Central memory CD8-positive, alpha-beta T cell (primary cell): Measurements from ENCODE around the gene FRY.

ENCODE experiments used
- ATAC-seq: fragments of 150-1000 bp; cut with Tn5 transposase; replicated peaks from 2 replicates; pipeline ENCODE4 v1.10.0; 2022; ENCODE audit warnings: mild to moderate bottlenecking, moderate FRiP score, moderate number of reproducible peaks; ENCODE audit not compliant: poor library complexity, severe bottlenecking; ENCODE audit errors: extremely low read depth
- DNase-seq, 2 donors: peaks; one replicate each; pipeline ENCODE4 v3.0.0; 2021; ENCODE audit warnings: low spot score in 2 of 2
- H3K27ac Mint-ChIP-seq: one replicate; pipeline ENCODE4 v1.8.0; 2022; ENCODE audit warnings: low read depth, mild to moderate bottlenecking, moderate library complexity, mixed read lengths
- H3K27me3 Mint-ChIP-seq: one replicate; pipeline ENCODE4 v1.8.0; 2022; ENCODE audit warnings: mixed read lengths
- H3K36me3 Mint-ChIP-seq: one replicate; pipeline ENCODE4 v1.8.0; 2022; ENCODE audit warnings: mild to moderate bottlenecking, moderate library complexity, mixed read lengths; ENCODE audit not compliant: insufficient read depth
- H3K4me1 Mint-ChIP-seq: one replicate; pipeline ENCODE4 v1.8.0; 2022; ENCODE audit warnings: mixed read lengths
- H3K4me3 Mint-ChIP-seq: one replicate; pipeline ENCODE4 v1.8.0; 2022; ENCODE audit warnings: mild to moderate bottlenecking, moderate library complexity, mixed read lengths
- H3K9me3 Mint-ChIP-seq: one replicate; pipeline ENCODE4 v1.8.0; 2022; ENCODE audit warnings: mixed read lengths

Gene FRY

DNA sequence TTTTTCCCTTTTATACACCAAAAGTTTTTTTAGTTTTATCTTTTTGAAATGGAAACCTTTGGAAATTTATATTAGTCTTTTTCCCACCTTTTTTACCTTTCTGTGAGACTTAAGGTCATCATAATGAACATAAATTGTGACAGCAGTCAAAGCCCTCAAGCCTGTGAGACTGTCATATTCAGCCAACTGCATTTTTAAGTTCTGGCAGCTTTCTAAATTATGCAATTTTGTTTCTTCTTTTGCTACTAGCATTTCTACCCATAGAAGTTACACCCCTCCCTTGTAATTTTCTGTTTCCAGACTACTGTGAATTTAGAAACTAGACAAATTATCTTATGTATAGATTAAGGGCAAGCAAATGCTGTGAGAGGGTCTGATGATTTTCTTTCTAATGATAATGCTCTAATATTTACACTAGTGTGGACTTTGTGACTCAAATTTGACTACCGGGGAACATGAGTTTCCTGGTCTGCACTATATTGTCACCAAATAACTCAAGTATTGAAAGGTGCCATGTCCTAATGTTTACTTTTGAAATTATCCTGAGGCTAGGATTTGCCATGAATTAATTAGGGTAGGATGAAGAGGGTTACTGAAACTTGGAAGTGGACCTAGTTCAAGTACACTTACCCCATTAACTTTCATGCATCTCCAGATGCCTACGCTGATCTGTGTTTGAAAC lies 43.7 kb downstream of the FRY start:
- ATAC-seq = no peak
- Mint-ChIP-seq H3K27ac (no peak overlapping the region), H3K4me3 (no peak overlapping the region), H3K9me3 (no peaks in the 10 kb centered on the region), H3K27me3 (peaks cover 41% of the 10 kb centered on the region), H3K36me3 (no peaks in the 10 kb centered on the region), H3K4me1 (no peaks in the 10 kb centered on the region)
- no peak for DNase-seq

DNA sequence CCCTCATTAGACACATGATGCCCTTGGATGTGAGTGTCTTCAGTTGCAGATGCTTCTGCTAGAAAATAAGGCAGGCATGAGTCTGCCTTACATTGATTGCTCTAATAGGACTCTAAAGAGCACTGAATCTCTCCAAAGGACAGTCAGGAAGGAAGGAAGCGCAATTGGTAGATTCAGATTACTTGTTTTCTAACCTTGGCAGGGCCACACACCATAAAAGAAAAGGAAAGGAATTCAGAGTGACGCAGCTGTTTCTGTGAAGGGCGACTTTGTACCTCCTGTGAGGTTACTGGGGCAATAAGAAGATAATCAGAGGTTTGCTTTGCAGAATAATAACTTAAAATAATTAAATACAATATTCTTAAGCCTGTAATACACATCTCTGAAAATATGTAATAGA lies 48.0 kb downstream of the FRY start:
- Mint-ChIP-seq H3K27ac (no peak overlapping the region), H3K9me3 (no peaks in the 10 kb centered on the region), H3K4me1 (no peaks in the 10 kb centered on the region), H3K27me3 (peaks cover 13% of the 10 kb centered on the region), H3K36me3 (no peaks in the 10 kb centered on the region), H3K4me3 (no peak overlapping the region)
- ATAC-seq = no peak
- DNase-seq = no peak

DNA sequence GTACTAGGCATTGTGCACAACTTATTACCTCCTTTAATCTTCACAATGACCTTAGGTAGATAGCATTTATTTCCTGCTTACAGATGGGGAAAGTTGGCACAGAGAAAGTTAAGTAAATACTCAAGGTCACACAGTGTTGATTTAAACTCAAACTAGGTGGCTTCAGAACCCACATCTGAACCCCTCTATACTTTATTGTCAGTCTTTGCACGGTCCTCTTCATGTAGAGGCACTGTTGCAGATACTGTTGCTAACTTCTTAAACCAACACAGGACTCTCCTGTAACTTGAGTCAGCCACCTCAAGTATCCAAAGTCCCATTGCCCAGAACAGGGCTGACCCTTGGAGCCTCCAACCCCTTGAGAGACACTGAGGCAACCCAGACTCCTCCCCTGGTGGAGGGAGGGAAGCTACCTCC lies 48.8 kb downstream of the FRY start:
- no peak for ATAC-seq
- Mint-ChIP-seq H3K9me3 (no peaks in the 10 kb centered on the region), H3K36me3 (no peaks in the 10 kb centered on the region), H3K27me3 (peaks cover 10% of the 10 kb centered on the region), H3K4me3 (no peak overlapping the region), H3K4me1 (no peaks in the 10 kb centered on the region), H3K27ac (no peak overlapping the region)
- DNase-seq = no peak

DNA sequence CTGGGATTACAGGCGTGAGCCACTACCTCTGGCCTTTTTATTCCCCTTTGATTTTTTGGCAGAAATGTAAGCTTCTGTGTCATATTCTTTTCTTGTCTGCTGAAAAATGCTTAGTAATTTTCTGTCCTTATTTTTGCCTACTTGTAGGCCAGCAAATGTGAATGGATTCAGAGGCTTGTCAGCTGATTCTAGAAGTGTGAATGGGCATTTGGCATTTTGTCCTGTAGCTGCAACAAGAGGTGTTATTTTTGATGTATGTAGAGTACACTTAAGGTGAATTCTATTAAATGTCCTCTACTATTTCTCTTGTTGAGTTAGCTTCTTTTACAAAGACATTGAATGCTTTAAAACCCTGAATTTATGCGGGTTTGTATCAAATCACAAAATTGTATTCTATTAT lies 50.0 kb downstream of the FRY start:
- Mint-ChIP-seq H3K4me1 (no peaks in the 10 kb centered on the region), H3K27ac (no peak overlapping the region), H3K4me3 (no peak overlapping the region), H3K36me3 (no peaks in the 10 kb centered on the region), H3K27me3 (peaks cover 10% of the 10 kb centered on the region), H3K9me3 (no peaks in the 10 kb centered on the region)
- ATAC-seq (no peak), DNase-seq (no peak)

DNA sequence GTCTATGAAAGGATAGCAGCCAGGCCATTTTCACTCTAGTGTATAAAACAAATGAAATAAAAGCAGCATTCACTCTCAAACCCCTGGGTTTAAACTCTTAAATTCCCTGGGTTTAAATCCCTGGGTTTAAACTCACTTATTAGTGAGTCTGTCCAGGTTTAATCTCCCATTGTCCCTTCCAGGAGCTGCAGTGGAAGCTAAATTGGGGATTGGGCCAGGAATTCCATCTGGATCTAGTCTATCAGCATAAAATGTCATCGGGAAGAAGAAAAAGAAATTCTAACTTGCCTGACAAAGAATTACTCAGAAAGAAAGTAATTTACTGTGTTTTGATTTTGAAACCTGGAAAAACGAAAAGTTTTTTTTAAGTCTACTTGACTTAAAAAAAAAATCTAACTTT lies 54.8 kb downstream of the FRY start:
- Mint-ChIP-seq H3K27me3 (peaks cover 10% of the 10 kb centered on the region), H3K36me3 (no peaks in the 10 kb centered on the region), H3K27ac (no peak overlapping the region), H3K9me3 (no peaks in the 10 kb centered on the region), H3K4me3 (no peak overlapping the region), H3K4me1 (no peaks in the 10 kb centered on the region)
- DNase-seq (no peak), ATAC-seq (no peak)

DNA sequence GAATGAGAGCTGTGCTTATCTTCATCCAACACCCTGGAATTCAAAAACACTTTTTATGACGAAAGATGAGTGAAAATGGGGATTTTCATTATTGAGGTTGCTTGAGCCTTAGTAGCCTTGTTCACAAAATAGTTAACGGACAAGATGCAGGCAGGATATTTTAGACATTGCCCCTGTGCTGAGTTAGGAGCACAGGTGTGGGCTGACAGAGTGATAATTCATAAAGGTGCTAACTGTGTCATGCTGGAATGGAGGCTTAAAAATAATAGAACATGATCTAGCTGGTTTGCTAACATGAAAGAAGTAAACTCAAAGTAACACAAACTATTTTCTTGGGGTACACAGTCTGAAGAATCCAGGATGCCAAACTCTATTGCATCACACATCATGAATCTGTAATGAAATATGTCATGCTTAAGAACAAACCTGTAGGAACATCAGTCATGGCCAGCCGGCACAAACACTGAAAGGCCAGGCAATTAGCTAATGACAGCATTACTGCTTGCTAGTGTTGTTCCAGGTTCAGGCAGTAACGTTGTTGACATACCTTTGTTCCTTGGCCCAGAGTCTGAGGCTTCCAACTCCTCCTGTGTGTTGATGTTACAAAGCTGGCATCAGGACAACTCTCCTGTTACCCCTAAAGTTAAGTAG lies 55.3 kb downstream of the FRY start:
- H3K9me3 Mint-ChIP-seq = no peaks in the 10 kb centered on the region
- DNase-seq = no peak

DNA sequence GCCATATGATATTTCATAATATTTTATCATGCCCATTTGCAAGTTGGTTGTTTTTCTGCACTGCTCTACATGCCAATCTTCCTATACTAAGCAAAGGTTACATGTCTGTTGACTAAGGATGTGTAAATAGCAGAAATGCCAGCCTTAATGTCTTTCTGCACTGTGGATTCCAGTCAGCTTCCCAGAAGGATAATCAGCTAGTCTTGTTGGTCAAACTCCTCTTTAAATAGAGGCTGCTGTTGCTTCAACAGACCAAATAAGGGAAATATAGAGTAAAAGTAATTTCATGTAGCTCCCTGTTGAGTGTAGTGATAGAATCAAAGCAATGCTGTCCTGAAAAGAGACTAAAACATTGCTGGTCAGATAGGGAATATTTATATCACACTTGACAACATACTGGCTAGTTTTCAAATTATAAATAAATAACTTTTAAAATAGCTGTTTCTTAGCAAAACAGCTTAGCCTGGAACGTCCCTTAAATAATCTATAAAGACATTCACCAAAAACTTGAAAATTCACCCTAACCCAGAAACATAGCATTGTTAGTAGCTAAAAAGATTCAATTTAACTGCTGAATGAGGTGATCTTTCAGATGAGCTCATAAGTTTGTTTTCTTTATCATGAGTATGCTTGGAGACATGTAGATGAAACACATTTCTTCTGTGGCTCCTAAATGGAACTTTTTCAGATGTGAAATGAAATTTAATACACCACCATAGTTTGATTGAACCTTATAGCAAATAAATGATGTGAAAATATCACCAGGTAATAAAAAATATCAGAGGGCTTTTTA lies 56.6 kb downstream of the FRY start:
- Mint-ChIP-seq H3K27ac (no peak overlapping the region), H3K9me3 (no peaks in the 10 kb centered on the region), H3K4me3 (no peak overlapping the region), H3K27me3 (peaks cover 10% of the 10 kb centered on the region), H3K36me3 (no peaks in the 10 kb centered on the region), H3K4me1 (no peaks in the 10 kb centered on the region)
- DNase-seq (no peak), ATAC-seq (no peak)

More for the DNA sequence above, 55.3 kb downstream of the FRY start:
- no peaks in the 10 kb centered on the region for H3K36me3 Mint-ChIP-seq
- H3K4me1 Mint-ChIP-seq = no peaks in the 10 kb centered on the region
- H3K4me3 Mint-ChIP-seq = no peak overlapping the region
- H3K27ac Mint-ChIP-seq = no peak overlapping the region
- H3K27me3 Mint-ChIP-seq = peaks cover 10% of the 10 kb centered on the region
- no peak for ATAC-seq

DNA sequence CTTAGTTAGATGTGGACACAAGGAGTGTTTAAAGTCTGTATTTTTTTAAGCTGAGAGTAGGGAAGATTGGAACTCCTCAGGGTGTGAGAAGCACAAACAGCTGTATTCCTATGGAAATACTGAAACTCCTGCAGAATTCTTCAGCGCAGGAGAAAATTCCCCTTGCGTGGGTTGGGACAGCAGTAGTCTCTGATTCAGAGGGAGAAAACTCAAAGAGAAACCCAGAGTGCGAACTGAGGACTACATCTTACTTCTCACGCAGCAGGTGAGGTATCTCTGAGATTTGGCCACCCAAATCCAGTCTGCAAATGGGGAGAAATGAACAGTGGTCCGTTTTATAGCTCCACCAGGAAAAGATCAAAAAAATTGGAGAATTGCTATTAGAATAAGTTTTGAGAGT lies 60.9 kb downstream of the FRY start:
- ATAC-seq (no peak), DNase-seq (no peak)
- Mint-ChIP-seq H3K36me3 (no peaks in the 10 kb centered on the region), H3K27me3 (no peaks in the 10 kb centered on the region), H3K27ac (no peak overlapping the region), H3K4me1 (no peaks in the 10 kb centered on the region), H3K4me3 (no peak overlapping the region), H3K9me3 (no peaks in the 10 kb centered on the region)

DNA sequence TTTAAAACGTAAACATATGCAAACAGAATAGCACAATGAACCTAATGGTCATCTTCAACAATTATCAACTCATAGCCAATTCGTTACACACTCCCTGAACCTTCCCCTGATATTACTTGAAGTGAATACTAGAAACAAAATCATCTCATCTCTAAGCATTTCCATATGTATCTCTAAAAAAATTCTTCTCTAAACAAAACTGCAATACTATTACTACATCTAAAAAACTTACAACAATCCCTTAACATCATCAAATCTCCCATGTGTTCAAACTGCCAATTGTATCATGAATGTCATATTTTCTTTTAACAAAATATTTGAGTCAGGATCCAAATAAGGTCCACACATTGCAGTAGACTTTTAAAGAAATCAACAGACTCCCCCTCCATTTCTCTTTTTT lies 61.4 kb downstream of the FRY start:
- Mint-ChIP-seq H3K9me3 (no peaks in the 10 kb centered on the region), H3K4me3 (no peak overlapping the region), H3K36me3 (no peaks in the 10 kb centered on the region), H3K27me3 (no peaks in the 10 kb centered on the region), H3K4me1 (no peaks in the 10 kb centered on the region), H3K27ac (no peak overlapping the region)
- no peak for ATAC-seq
- DNase-seq = no peak

DNA sequence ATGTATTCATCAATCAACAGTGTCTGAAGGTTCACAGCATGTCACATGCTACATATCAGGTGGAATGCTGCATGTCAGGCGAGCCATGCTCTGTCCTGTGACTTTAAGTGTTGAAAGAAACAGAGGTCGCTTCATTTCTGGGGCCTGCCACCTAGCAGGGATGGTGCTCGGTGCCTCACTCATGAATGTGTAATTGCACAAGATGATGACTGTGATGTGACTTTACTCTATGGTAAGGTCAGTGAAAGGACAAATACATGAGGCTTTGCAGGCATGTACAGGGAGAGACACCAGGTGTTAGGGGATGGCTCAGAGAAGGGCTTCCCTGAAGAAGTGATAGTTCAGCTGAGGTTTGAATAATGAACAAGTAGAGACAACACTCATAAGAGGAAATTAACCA lies 66.7 kb downstream of the FRY start:
- peaks cover 8% of the 10 kb centered on the region for H3K27me3 Mint-ChIP-seq
- H3K27ac Mint-ChIP-seq = no peak overlapping the region
- DNase-seq = no peak
- no peak for ATAC-seq
- no peak overlapping the region for H3K4me3 Mint-ChIP-seq
- no peaks in the 10 kb centered on the region for H3K4me1 Mint-ChIP-seq
- H3K36me3 Mint-ChIP-seq = peaks cover 2% of the 10 kb centered on the region
- H3K9me3 Mint-ChIP-seq = no peaks in the 10 kb centered on the region

DNA sequence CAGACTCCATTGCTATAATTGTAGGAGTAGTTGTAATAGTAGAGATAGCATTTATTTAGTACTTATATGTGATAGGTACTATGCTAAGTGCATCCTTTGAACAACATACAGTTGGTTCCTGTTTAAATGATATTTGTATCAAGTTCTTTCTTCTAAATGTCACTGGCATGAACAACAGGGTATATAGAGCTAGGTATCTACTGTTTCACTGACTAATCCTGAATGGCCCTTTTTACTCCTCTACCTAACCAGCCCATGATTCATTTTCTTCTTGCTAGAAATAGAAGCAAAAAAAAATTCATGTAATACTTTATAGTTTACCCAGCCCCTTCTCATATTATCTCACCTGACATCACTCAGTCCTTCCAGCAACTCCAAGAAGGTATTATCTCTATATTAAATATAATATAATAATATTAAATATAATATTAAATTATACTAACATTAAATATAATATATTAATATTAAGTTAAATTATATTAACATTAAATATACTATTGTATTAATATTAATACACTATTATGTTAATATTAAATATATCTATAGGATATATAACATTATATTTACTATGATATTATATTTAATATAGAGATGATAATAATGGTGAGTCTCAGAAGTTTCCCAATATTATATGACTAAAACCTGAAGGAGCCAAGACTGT lies 74.2 kb downstream of the FRY start:
- H3K4me1 Mint-ChIP-seq = no peaks in the 10 kb centered on the region
- DNase-seq = no peak
- no peak for ATAC-seq
- no peaks in the 10 kb centered on the region for H3K27me3 Mint-ChIP-seq
- no peaks in the 10 kb centered on the region for H3K9me3 Mint-ChIP-seq
- H3K36me3 Mint-ChIP-seq = peaks cover 2% of the 10 kb centered on the region
- H3K4me3 Mint-ChIP-seq = no peak overlapping the region
- H3K27ac Mint-ChIP-seq = no peak overlapping the region

DNA sequence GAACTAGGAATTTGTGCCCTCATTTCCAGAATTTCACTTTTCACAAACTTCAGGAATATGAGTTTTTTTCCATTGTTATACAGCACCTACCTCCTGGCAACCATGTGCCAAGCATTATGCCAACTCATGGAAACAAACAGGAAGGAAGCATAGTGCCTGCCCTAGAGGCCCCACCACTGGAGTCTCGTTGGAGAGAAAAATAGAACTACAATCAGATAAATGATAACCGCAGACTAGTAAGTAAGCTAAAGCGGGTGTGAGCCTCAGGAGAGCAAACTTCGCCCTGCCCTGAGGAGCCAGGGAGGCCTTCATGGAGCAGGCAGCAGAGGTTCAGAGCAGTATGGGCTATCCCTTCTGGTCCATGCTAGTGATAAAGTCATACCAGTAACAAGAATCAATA lies 75.9 kb downstream of the FRY start:
- no peak overlapping the region for H3K27ac Mint-ChIP-seq
- no peaks in the 10 kb centered on the region for H3K9me3 Mint-ChIP-seq
- ATAC-seq (no peak), DNase-seq (no peak)
- no peaks in the 10 kb centered on the region for H3K27me3 Mint-ChIP-seq
- H3K4me1 Mint-ChIP-seq = no peaks in the 10 kb centered on the region
- peaks cover 2% of the 10 kb centered on the region for H3K36me3 Mint-ChIP-seq
- no peak overlapping the region for H3K4me3 Mint-ChIP-seq
